Stimulated activated CD8-positive, alpha-beta memory T cell treated with anti-CD3 and anti-CD28 coated beads, Interleukin-7, amount 100 ng/mL, for 1 hour (primary cell): ENCODE results near the gene IL17REL.

Experiments
- DNase-seq, 2 donors: peaks; one replicate each; pipeline ENCODE4 v3.0.0-alpha.2; 2020; ENCODE audit warnings: low read depth in 2 of 2

The IL17REL gene

DNA sequence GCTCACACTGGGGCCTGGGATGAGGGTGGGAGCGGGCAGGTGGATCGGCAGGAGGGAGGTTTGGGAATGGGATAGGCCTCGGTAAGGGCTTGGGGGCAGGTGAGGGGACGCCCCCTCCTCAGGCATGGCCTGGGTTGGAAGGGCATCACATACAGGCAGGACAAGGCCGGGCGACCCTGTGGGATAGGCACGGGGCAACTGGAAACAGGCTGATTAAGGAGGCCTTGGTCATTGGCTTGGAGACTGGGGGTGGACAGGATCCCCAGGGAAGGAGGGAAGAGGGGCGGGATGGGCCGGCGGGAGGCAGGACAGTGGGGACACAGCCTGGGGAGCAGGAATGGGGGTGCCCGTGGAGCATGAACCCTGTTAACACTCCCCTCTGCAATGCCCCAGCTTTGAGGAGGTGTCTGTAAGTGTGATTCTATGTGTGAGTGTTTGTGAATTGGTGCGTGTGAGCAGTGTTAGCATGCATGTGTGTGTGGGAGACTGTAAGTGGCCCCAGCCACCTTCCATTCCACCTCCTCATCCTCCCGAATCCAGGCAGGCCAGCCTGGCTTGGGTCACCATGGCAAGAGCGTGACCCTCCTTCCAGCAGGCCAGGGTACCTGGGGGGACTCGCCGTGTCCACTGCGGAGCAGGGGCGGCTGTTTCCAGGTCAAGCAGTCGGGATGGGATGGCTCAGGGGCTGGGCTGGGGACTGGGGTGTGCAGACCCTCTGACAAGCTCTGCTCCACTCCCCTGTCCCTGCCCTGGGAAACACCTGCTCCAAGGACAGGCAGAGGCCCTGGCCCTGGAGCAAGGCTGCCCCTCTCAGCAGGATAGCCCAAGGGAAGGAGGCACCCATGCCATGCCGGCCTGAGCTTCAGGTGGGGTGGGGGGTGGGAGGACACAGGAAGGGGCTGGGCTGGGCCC, 55.4 kb downstream of the IL17REL start:
- no peak for DNase-seq

DNA sequence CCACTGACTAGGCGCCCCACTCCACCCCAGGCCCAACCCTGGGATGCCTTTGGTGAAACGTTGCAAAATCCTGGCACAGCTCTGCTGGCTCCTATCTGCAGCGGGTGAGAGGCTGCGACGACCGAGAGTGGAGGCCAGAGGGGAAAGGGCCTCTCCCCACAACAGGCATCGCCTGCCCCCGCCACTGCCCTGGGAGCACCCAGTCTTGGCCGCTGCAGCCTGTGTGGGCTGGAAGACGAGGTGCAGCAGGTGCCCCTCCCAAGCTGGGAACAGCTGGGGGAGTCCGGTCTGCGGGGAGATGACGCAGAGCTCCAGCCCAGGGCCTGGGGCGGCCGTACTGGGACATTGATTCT, 56.2 kb downstream of the IL17REL start:
- DNase-seq = no peak

DNA sequence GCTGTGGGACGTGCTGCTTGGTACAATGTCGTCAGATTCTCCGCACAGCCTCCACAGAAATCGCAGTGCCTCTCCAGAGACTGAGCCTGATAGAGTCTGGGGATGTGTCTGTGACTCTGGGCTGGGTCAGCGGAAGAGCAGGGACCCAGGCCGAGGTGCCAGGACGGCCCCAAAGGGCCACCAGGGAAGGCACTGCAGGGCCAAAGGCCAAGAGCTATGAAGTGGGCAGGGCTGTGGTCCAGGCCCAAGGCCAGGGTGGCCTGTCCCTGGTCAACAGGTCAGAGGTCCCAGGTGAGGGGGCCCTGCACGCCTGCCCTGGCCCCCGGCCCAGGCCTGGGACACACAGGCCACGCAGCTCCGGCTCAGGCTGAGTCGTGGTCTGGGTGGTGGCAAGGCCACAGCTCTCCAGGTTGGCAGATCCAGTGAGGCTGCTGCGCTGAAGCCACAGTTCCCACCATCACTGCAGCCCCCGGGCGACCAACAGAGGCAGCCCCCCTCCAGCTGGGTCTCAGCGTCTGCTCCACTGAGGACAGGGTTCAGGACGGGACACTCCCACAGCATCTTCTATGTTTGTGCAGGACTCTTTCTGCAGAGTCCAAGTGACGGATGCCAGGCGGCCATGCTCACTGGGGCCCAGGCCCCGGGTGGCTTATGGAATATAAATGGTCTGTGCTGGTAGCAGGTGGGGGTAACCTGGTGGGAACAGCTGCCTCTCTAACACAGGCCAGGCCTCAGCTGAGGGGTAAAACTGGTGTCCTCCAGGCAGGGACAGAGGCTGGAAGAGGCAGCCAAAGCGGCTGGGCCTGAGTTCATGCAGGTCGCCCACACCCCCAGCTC, 56.8 kb downstream of the IL17REL start:
- DNase-seq = no peak

DNA sequence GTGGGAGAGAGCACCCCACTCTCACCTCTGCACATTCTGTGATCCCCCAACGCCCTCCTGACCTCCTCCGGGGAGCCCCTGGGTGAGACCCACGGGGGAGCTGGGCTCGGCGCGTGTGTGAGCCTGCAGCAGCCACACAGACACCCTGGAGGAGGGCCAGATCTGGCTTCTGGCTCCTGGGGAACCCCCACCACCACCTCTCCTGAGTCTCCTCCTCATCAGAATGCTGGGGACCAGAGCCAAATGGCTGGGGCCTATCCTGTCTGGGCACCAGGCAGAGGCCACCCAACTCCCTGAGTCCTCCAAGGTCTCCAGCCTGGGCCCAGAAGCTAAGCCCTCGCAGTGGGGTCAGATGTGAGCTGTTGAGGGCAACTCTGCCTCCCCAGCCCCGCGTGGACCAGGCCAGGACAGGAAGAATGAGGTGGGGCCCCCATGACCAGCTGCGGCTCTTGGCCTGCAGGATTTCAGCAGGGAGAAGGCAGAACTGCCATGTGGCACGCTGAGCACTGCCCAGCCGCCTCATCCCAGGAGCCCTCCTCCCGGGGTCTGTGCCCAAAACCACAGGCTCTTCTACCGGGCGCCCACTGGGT, 57.5 kb downstream of the IL17REL start:
- no peak for DNase-seq

DNA sequence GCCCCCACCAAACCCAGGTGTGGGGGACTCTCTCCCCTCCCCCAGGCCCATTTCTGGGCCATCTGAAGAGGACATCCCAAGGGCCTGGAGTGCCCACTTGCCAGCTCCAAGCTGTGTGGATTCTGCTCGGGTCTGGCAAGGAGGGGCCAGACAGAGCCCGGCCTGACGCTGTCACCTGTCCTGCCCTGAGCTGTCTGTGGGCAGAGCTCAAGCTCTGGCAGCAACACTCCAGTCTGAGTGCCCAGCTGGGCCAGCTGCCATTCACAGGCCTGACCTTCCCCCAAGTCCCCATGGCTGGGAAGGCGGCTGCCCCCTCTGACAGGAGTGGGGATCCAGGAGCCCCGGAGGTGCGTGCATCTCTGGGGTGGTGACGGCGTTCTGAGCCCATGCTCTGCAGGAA, 58.2 kb downstream of the IL17REL start:
- no peak for DNase-seq

DNA sequence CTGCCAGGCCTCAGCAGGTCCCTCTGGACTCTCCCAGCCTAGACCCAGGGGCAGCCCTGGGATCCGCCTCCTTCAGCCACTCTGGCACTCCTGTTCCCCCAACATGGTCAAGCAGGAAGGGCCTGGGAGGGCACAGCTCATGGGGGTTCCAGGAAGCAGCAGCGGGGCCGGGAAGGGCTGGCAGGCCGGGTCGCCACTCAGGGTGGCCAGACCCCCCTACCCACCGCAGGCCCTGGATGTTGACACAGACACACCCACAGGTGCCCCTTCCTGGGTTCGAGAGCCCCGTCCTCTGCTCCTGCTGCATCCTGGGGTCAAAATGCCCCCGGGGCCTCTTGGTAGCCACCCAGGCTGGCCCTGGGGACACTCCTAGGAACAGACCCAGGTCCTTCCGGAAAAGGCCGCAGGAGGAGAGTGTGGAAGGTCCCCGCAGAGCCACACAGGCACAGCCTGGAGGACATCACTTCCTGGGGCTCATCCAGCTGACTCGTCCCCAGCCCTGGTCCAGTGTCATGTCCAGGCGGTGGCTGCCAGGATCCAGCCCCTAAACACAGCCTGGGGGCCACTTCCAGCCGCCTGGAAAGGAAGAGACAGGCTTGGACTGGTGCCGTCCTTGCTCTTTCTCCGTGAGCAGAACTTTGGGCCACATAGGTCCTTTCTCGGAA, 58.8 kb downstream of the IL17REL start:
- DNase-seq = no peak

DNA sequence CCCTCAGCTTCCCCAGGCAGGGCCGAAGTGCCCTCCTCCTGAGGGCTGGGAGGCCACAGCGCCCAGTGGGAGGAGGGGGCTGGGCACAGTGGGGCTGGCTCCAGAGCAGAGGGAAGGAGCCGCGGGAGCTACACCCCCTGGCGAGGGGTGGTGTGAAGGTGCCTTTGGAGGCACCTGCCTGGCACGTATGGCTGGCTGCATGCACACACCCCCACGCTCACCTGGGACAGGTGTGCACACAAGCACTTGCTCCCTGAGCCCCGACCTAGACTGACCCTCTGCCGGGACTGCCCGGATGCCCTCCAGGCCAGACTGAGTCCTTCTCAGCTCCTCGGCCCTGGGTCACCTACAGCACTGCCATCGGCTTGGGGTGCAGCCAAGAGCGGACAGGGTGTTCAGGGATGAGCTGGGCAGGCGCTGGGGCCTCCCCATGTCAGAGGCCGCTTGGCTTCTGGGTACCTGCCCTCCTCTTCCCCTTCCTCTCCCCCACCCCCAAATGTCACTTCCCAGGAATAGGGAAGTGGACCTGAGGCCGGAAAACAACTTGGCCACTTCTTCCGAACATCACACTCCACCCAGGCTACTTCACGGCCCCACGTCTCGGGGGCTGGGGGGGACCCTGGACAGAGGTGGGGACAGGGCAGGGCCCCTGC, 59.4 kb downstream of the IL17REL start:
- no peak for DNase-seq

DNA sequence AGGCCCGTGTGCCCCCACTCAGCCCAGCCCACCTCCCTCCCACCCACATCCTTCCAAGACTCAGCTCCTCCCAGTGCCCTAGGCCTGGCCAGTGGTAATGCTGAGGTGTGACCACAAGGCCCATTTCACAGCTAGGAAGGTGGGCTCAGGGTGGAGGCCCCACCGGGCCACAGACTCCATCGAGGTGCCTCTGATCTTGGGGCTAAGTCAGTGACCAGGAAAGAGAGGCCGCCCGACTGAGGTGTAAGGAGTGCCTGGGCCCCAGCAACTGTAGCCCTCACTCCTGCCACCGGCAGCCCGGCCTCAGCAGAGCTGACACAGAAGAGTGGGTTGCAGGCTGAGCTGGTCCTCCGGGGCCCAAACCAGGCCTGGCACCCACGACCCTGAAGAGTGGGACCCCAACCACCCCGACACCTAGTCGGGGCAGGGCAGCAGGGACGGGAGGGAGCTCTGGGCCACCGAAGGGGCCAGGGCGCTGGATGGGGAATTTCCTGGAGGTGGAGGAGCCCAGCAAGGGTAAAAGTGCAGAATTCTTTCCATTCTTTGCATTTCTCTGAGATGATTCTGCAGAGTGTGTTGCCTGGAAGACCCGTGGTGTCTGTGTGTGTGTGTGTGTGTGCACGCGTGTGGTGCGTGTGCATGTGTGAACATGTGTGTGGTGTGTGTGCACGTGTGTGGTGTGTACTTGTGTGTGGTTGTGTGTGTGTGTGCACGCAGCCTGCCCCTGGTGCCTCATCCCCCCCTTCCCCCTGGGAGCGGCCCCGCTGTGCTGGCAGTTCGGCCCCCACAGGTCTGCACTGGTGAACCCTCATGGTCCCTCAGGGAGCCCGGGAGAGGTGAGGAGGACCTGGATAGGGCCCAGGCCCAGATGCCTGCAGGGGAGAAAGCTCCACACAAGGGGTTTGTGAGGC, 60.3 kb downstream of the IL17REL start:
- no peak for DNase-seq

DNA sequence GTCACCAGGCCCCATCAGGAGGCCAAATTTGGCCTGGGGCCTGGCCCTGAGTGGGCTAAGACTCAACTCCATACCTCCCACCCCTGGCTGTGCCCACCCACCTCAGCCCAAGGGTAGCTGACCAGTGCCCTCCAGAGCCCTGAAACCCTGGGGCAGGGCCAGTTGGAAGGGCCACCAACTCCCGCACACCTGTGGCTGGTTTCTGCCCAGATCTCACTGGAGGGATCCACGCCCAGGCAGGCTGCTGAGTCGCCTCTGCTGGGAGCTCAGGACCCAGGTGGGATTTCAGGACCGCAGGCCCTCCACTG, 60.9 kb downstream of the IL17REL start:
- no peak for DNase-seq

DNA sequence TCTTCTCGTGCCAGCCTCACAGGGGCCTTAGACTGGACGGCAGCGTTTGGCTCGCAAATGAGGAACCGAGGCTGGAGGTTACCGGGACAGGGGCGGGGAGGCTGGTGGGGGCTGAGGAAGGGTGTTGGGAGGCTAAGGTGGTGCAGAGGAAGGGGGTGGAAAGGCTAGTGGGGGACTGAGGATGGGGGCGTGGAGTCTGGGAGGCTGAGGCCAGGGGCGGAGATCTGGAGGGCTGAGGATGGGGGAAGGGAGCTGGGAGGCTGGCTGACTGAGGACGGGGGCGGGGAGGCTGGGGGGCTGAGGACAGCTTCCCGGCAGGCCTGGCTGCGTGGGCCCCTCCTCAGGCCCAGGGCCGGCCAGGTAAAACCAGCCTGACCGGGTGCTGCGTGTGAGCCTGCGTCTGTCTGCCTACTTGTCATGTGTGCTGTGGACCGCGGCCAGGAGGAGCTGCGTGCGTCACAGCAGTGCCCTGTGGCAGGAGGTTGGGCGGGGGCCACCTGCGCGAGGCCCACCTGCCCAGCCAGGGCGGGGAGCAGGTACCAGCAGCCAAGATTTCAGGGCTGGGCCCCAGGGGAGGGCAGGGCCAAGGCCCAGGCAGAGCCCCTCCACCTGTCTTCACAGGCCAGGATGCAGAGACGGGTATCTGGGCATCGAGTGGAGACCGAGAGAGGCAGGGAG, 61.4 kb downstream of the IL17REL start:
- no peak for DNase-seq

DNA sequence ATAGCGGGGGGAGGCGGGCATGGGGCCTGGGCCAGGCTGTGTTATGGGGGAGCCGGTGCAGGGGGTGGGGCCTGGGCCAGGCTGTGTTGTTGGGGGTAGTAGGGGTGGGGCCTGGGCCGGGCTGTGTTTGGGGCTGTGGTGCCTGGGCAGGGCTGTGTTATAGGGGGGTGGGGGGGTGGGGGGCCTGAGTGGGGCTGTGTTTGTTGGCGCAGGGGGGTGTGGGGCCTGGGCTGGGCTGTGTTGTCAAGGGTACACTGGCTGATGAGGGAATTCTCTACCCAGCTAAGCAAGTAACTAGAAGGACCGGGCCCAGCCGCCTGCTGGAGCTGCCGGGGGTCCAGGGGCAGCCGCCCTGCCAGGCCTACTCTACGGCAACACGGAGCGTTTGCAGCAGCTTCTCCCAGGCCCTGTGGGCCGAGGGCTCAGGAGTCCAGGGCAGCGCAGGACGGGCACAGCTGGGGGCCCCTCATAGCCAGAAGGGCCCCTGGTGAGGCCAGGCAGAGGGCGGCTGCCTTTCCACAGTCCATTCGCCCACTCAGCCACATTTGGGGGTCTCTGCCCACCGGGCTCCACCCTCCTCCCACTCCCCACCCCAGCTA, 62.1 kb downstream of the IL17REL start:
- no peak for DNase-seq

DNA sequence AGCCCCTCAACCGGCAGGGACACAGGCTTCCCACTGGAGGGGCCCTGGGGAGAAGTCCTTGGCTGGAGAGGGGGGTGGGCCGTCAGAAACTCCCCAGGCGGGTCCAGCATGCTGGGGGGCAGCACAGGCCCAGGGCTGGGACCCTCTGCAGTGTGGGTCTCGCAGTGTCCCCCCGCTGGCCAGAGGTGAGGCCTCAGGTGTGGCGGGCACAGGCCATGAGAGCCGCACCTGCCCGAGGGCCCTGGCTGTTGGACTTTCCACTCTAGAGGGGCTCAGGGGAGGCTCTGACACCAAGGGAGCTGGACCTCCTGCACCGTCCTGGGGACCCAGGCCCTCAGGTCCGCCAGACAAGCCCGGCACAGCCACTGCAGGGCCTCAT, 62.7 kb downstream of the IL17REL start:
- no peak for DNase-seq

DNA sequence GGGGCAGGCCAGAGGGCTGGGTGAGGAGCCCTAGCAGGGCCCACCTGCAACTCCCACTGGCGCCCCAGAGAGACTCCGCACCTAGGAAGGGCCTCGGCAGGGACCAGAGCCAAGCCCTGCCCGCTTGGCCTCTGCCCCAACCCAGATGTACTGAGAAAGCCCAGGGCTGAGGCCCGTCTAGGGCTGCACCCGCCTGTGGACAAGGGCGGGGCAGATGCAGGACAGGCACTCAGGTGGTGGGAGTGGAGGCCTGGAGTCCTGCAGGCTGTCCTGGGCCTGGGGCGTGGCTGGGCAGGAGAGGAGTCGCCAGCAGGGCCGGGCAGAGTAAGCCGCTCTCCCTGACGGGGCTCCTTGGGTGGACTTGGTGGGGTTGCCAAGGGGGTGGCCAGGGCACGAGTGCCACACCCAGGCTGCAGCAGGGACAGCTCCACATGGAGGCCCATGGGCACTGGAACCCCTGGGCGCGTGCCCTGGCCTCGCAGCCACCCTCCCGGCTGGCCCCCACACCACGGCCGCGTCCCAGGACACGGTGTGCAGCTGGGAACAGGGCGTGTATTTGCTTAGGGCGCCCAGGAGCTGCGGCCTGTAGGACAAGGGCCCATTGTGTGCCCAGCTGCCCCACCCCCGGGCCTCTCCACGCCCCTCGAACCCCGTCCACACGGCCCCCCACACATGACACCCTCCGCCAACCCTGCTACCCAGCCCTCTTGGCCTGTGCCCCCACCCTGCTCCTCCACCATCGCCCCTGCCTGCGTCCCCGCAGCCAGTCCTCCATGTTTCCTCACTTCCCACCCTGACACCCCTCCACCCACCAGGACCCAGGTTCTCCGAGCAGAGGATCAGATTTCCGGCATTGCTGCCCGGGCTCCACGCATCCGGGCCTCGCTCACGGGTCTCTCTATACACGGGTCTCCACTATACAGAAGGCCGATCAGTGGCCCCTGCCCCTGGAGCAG, 63.3 kb downstream of the IL17REL start:
- no peak for DNase-seq

DNA sequence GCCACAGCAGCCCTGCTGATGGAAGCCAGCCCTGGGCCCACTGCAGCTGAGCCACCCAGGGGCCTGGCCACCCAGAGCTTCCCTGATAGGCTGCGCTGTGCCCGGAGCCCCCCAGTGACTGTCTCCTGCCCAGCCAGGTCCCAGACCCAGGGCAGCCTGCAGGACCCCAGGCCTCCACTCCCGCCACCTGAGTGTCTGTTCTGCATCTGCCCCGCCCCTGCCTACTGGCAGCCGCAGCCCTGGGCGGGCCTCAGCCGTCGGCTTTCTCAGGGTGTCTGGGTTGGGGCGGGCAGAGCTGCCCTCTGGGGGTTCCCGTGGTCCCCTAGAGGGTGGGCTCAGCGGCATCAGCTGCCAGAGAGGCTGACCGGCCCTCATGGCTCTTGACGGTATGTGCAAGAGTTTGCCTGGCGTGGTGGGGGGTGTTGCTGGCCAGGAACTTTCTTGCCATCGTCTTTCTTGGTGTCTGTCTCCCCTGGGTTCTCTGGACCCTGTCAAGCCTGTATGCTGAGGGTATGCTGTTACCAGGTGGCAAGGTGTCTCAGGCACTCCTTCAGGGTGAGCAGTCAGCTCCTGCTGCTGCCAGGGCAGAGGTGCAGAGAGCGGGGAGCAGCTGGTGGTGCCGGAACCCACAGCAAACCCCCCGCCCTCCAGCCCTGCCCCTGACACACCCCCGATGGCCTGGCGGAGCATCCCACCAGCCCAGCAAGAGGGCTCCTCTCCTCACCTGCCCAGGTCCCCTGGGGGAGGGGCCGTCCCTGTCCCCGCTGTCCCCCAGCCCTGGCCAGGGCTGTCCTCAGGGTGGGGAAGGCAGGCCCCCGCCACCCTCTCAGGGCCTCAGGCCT, 64.2 kb downstream of the IL17REL start:
- DNase-seq = no peak

DNA sequence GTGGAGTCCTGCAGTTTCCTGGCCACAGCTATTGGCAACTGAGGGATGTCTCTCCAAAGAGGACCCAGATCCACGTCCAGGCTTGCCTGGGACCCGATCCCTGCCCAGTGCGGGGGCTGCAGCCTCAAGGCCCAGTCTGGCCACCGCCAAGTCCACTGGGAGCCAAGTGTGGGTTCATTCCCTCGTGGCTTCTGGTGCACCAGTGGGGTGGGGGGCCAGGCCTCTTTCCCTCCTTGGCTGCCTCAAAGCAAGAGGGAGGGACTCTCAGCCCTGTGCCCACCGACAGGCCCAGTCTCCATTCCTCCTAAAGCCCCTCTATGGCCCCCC, 65.3 kb downstream of the IL17REL start:
- no peak for DNase-seq

DNA sequence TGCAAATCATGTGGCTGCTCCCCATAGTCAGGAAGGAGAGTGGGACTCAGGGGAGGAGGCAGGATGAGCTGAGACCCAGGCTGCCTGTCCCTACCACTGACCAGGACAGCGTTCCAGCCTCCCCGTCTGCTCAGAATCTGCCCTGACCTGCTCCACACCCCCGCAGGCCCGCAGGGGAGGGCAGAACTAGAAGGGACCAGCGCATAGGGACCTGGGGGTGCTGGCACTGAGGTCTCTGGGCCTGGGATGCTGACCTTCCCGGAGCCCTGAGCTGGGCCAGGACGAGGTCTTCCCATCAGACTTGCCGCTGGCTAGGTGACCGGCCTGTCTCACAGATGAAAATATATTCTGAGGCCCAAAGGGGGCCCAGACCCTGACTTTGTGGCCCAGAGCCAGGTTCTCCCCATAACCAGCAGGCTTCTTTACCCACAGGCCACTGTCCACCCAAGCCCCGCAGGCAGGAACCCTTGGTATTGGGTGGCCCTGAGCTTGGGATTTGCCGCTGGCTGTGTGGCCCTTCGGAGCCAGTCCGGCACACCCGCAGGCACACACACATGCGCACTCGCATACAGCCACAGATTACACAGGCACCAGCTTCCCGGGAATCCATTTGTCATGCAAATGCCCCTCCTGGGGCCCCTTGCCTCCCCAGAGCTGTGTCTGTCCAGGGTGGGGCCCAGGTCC, 65.8 kb downstream of the IL17REL start:
- no peak for DNase-seq
